HG02840 (cell line): Measurements from ENCODE around the gene MAN2B2.

Experiments
- ATAC-seq: cut with Tn5 transposase; IDR thresholded peaks from one replicate; pipeline ENCODE4 v1.9.1; 2021; ENCODE audit warnings: mild to moderate bottlenecking, moderate library complexity, moderate number of reproducible peaks; ENCODE audit not compliant: unreplicated experiment, low FRiP score

MAN2B2 gene

DNA sequence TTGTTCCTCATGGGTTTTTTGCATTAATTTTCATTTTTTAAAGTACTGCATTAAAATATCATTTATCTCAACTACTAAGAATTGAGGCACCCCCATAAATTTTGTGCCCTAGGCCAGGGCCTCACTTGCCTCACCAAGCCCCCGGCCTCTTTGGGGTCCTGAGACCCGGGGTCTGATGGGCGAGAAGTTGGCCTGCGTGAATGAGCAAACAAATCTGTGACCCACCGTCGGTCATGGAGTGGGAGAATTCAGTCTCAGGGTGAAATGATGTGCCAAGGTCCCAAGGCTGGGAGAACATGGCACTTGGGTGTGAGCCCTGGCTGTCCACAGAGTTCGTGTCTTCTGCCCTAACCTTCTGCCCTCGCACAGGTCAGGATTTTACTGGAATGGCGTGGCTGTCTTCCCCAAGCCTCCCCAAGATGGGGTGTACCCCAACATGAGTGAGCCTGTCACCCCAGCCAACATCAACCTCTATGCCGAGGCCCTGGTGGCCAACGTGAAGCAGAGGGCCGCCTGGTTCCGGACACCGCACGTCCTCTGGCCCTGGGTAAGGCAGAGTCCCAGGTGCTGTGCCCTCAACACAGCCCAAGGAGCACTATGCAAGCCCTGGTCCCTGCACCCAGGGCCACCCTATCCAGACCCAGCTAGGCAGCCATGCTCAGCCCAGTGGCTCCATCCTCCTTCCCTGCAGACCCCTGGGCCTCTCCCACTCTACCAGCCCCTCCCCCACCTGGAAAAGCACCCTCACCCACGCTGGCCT, 18.0 kb downstream of the MAN2B2 start:
- ATAC-seq, result no peak

DNA sequence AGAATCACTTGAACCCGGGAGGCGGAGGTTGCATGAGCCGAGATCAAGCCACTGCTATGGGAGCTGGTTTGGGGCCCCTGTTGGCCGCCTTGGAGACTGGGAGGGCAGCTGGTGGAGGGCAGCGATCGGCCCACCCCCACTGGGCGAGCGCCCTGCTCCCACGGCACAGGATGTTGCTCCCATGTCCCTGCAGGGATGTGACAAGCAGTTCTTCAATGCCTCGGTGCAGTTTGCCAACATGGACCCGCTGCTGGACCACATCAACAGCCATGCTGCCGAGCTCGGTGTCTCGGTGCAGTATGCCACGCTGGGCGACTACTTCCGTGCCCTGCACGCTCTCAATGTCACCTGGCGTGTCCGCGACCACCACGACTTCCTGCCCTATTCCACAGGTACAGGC, 19.4 kb downstream of the MAN2B2 start:
- ATAC-seq, result no peak

DNA sequence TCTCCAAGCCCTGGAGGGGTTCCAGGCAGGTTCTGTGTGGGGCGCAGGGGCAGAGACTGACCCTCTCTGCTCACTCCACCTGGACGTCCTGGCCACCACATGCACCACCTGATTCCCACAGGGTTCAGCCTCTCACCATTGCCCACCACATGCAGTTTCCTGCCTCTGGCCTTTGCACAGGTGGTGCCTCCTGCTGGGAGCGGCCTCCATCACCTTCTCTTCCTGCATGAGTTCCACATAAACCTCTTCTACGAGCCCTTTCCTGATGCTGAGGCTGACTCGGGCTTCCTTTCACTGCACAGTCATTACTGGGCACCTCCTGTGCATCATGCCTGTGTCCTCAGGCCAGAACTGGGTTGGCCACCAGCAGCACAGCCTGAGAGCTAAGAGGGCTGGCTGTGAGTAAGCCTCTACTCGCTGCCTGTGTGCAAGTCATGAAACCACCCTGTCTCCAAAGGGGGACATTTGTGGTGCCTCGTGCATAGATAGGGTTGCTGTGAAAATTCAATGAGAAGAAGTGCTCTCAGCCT, 19.9 kb downstream of the MAN2B2 start:
- no peak for ATAC-seq

DNA sequence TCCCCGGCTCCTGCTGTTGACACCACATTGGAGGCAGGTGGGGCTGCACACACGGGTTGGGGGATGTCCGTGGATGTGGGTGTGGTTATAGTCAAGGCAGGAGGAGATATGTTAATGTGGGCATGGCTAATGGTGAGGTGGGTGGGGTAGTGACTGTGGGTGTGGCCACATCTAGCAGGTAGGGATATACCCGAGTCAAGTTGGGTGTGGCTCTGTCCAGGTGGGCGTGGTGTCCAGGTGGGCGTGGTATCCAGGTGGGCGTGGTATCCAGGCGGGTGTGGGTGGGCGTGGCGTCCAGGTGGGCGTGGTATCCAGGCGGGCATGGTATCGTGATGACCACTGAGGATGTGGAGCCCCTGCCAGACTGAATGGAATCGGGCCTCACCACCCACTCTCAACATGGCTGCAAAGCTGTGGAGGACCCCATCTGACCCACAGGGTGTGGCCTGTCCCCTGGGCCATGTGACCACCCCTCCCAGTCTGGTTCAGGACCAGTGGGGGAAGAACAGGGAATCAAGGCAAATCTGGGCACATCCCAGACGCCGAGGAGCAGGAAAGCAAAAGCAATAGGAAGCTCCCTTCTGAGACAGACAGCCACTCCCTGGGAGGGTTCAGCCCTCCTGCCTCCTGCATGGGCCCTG, 21.0 kb downstream of the MAN2B2 start:
- ATAC-seq, result no peak

DNA sequence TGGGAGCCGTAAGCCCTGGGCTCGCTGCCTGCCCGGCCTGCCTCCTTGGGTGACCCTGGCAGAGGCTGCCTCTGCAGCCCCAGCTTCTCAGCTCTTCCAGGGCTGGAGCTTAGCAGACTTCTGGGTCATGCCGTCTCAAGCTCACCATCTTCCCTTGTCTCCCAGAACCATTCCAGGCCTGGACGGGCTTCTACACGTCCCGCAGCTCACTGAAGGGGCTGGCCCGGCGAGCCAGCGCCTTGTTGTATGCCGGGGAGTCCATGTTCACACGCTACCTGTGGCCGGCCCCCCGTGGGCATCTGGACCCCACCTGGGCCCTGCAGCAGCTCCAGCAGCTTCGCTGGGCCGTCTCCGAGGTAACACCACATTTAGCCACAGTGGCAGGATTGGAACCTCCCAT, 22.0 kb downstream of the MAN2B2 start:
- ATAC-seq, result no peak

DNA sequence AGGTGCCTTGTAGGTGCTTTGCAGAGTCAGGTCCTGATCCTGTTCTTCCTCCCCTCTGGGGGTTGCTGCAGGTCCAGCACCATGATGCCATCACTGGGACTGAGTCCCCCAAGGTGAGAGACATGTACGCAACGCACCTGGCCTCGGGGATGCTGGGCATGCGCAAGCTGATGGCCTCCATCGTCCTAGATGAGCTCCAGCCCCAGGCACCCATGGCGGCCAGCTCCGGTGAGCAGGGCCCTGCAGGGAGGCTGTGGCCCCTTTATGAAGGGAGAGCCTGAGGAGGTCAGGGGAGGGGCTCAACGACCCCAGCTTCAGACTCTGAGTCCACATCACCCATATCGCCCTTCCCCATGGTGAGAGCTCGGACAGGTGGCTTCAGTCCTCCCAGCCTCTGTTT, 23.1 kb downstream of the MAN2B2 start:
- ATAC-seq, result no peak

DNA sequence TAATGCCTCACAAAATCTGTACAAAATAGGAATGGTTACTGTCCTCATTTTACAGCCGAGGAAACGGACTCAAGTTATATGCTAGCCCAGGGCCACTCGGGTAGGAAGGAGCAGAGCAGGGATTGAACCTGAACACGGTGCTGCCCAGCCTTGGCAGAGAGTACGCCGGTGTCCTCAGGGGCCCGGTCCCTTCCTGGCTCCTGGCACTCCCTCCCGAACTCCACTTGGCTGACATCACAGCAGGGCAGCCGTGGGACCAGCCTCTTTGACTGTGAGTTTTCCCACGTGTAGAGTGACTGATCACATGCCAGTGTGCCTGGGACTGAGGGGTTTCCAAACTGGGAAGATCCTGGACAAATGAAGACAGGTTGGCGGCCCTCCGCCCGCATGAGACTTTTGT, 23.7 kb downstream of the MAN2B2 start:
- no peak for ATAC-seq

DNA sequence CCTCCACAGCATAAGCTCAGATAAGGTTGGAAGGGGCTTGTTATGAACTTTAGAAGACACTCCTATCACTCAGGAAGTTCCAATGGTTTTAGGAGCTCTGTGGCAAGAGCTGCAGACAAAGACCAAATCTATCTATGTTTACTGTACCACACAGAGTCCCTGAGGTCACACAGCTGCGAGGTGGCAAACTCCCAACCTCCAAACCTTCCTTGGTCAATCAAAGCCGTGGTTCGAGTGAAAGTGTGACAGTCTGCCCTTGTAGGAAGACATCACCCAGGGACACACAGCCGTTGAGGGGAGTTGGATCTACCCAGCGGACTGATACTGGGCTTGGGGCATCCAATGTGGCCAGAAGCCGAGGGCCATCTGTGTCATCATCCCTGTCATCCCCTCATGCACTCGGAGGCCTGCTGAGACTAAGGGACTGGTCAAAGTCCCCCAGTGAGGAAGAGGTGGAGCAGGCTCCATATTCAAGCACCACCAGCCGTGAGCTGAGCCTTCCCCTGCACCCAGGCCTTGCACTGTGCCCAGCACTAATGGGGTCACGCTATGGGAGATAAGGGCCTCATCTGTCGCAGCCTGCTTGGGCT, 26.8 kb downstream of the MAN2B2 start:
- ATAC-seq, result no peak

DNA sequence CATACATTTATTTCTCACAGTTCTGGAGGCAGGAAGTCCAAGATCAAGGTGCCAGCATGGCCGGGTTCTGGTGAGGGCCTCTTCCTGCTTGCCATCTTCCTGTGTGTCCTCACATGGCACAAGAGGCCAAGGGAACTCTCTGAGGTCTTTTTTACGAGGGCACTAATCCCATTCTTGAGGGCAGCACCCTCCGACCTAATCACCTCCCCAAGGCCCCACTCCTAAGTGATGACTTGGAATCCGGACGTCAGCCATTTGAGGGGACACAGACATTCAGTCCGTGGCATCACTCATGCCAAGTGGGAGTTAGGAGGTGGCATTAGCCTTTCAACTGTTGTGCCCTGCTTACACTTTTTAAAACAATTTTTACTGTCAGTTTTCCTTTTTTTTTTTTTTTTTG, 27.3 kb downstream of the MAN2B2 start:
- ATAC-seq, result no peak

DNA sequence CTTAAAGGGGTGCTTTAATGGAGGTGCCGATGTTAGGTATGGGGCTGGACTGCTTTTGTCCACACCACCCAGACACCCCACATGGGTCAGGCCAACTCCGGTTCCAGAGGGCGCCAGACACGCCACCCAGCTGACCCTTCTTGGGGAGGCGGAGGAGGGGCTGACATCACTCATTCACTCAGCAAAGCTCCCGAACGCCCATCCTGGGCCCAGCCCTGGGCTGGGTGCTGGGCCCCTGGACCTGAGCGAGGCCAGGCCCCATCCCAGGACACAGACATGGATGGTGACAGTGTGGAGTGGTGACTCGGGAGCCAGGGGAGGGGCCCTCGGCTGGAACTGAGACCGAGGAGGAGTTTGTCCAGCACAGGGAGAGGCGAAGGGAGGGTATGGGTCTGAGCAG, 28.1 kb downstream of the MAN2B2 start:
- ATAC-seq, result no peak

DNA sequence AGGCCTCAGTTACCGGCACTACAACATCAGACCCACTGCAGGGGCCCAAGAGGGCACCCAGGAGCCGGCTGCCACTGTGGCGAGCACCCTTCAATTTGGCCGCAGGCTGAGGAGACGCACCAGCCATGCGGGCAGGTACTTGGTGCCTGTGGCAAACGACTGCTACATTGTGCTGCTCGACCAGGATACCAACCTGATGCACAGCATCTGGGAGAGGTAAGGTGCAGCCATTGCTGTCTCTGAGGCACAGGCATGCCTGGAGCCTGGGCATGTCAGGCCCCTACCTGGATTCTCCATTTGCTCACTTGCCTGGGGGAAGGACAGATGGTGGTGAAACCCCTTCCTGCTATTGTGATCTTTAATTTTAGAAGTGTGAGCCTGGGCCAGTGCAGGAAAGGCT, 30.1 kb downstream of the MAN2B2 start:
- no peak for ATAC-seq

DNA sequence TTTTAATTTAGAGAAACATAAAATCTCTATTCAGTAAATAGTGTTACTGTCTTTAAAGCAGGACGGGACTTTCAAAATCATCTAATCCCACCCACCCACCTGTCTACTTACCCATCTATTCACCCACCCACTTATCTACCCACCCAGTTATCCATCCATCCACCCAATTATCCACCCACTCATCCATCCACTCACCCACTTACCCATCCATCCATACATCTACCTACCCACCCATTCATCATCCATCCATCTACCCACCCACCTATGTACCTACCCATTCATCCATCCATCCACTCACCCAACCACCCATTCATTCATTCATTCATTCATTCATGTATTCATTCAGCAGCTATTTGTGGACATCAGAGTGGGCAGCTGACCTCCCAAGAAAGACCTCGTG, 30.6 kb downstream of the MAN2B2 start:
- no peak for ATAC-seq

DNA sequence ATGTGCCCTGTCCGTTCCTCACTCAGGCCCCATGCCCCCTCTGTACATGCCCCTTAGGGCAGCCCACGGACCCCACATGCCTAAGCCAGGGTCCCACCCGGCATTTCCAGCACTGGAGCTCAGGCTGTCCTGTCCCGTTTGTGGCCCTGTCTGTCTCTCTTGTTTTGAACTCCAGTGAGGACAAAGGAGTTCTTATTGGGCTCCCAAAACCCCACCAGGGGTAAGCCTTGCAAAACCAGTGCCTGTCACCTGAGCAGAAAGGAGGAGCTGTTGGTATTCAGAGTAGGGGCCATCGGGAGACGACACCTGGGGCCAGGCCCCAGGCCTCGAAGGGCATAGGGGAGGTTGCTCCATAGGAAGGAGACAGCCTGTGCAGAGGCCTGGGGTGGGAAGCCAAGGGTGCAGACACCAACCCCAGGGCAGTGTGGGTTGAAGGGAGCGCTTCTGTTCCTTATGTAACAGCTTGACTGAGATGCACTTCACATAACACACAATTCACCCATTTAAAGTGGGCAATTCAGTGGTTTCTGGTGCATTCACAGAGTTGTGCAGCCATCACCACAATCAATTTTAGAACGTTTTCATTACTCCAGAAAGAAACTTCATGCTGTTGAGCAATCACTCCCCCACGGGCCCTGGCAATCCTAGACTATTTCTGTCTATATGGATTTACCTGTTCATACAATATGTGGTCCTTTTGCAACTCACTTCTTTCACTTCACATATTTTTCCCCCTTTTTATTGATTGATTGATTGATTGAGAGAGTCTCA, 31.7 kb downstream of the MAN2B2 start:
- ATAC-seq, result no peak

DNA sequence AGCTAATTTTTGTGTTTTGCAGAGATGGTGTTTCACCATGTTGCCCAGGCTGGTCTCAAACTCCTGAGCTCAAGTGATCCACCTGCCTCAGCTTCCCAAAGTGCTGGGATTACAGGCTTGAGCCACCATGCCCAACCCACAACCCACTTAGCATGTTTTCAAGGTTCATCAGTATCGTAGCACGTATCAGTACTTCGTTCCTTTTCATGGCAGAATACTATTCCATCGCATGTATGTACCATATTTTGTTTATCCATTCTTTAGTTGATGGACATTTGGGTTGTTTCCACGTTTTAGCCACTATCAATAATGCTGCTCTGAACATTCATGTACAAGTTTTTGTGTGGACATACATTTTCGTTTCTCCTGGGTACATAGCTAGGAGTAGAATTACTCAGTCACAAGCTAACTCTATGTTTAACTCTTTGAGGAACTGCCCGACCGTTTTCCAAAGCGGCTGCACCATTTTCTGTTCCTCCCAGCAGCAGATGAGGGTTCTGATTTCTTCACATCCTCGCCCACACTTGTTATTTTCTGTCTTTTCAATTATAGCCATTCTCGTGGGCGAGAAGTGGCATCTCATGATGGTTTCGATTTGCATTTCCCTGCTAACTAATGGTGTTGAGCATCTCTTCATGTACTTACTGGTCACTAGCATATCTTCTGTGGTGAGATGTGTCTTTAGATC, 32.5 kb downstream of the MAN2B2 start:
- no peak for ATAC-seq

DNA sequence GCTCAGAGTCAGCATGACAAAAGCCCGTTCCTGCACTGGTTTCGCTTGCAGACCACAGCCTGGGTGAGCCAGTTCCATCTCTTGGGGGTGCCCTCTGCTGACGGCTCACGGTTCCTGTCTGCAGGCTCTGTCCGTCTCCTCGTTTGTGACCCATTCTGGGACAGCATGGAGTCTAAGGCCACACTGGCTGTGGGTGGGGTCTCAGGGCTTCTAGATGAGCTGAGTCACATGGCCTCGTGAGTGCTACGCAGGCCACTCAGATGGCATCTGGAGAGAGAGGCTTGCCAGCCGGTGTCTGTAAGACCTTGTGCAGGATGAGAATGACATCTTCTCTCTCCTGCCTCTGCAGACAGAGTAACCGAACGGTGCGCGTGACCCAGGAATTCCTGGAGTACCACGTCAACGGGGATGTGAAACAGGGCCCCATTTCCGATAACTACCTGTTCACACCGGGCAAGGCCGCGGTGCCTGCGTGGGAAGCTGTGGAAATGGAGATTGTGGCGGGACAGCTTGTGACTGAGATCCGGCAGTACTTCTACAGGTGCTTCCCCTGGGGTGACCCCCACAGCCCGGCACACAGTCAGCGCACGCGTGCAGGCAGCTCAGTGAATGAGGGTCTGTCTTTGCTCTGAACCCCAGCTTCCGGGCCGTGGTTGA, 33.9 kb downstream of the MAN2B2 start:
- ATAC-seq, result no peak

DNA sequence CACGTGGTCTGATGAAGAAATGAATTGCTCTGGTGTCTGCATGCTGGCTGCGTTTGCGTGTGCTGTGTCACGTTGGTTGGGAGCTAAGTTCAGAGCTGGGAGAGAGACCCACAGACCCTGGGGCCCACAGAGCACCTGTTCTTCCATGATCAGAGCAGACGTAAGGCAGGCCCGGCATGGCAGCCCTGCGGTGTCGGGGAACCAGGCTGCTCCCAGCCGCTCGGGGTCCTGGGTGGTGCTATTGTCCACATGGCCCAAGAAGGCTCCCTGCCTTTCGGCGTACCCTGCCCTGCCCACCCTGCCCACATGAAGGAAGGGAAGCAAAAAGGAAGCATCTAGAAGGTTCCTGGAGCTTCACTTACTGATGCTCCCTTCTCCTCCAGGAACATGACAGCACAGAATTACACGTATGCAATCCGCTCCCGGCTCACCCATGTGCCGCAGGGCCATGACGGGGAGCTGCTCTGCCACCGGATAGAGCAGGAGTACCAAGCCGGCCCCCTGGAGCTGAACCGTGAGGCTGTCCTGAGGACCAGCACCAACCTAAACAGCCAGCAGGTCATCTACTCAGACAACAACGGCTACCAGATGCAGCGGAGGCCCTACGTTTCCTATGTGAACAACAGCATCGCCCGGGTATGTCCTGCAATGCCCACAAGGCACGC, 34.6 kb downstream of the MAN2B2 start:
- no peak for ATAC-seq

DNA sequence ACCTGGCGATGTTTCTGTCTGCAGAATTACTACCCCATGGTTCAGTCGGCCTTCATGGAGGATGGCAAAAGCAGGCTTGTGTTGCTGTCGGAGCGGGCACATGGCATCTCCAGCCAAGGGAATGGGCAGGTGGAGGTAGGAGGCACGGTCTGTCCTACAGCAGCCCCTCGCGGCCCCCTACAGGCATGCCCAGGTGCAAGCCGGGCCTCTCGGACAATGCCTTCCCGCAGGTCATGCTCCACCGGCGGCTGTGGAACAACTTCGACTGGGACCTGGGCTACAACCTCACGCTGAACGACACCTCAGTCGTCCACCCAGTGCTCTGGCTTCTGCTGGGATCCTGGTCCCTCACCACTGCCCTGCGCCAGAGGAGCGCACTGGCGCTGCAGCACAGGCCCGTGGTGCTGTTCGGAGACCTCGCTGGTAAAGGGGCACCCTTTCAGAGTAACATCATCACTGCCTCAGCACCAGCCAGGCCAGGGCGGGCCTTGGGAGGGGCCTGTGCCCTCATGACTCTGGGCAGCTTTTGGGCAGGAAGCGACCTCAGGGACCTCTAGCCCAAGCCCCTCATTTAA, 36.0 kb downstream of the MAN2B2 start:
- no peak for ATAC-seq

DNA sequence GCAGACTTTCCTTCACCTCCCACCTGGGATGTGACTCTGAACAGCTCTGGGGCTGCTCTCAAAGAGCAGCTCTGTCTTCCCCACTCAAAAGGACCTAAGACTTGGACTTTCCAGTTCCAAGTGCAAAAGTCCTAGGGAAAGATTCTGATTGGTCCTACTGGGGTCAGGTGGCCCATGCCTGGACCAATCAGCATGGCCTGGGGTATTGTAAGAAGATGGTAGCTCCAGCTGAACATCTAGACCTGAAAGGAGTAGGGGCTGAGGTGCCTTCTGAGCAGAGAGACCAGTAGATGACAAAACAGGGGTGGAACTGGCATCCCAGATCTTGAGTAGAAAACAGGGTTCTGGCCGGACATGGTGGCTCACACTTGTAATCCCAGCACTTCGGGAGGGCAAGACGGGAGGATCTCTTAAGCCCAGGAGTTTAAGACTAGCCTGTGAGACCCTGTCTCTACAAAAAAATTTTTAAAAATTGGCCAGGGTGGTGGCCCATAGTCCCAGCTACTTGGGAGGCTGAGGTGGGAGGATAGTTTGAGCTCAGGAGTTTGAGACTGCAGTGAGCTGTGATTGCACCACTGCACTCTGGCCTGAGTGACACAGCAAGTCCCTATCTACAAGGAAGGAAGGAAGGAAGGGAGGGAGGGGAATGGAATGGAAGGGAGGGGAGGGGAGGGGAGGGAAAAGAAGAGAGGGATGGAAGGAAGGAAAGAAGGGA, 38.1 kb downstream of the MAN2B2 start:
- ATAC-seq, result no peak
